ENCODE results near the gene PSMA2.

DNA sequence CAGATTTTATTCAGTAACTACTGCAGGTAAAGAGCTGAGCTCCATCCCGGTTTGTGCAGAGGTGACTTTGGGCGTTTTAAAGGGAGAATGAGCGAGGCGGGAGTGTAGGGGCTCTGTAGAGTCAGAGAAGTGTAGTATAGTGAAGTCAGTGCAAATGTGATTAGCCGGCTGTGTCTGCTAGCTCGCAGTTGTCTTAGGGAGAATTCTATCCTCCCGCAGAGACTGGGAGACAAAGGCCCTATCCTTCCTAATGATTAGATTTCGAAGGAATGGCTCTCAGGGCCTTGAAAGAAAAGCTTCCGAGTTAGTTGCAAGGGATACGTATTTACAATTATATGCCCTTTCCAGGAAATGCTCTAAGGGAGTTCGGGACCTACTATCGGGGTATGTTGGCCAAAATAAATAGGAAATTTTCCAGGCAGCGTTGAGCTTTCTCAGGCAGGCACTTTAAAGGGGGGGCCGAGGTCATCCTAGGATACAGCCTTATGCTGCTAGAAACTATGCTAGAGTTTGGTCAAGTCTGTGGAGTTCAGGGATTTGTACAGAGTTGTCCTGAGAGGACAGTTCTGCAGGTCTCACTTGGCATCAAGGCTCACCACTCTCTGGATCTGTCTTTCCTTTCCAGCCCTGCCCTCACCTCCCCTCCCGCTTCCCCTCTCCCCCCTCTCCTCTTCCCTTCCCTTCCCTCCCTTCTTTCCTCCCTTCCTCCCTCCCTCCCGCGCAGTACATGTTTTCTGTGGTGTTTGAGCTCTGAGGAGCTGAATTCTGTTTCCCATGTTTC, 1.0 kb upstream of the PSMA2 start:
- TF ChIP-seq, protein P1, sequence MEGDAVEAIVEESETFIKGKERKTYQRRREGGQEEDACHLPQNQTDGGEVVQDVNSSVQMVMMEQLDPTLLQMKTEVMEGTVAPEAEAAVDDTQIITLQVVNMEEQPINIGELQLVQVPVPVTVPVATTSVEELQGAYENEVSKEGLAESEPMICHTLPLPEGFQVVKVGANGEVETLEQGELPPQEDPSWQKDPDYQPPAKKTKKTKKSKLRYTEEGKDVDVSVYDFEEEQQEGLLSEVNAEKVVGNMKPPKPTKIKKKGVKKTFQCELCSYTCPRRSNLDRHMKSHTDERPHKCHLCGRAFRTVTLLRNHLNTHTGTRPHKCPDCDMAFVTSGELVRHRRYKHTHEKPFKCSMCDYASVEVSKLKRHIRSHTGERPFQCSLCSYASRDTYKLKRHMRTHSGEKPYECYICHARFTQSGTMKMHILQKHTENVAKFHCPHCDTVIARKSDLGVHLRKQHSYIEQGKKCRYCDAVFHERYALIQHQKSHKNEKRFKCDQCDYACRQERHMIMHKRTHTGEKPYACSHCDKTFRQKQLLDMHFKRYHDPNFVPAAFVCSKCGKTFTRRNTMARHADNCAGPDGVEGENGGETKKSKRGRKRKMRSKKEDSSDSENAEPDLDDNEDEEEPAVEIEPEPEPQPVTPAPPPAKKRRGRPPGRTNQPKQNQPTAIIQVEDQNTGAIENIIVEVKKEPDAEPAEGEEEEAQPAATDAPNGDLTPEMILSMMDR (IDR thresholded peaks at IDR 0.05; ENCODE audit: extremely low read depth in 1 of 2, insufficient read depth in 1 of 2, low read depth in 1 of 2, low read length in 2 of 2) = no peak
- peak; percentile 27 for TF ChIP-seq POLR2AphosphoS5 (IDR thresholded peaks at IDR 0.05; ENCODE audit: insufficient read depth, low read depth, low read length)
- no peak for TF ChIP-seq EZH2 (IDR thresholded peaks at IDR 0.05; ENCODE audit: borderline replicate concordance, low read depth, low read length, severe bottlenecking)
- no peak for TF ChIP-seq JUN (IDR thresholded peaks at IDR 0.05; ENCODE audit: borderline replicate concordance, insufficient read depth, insufficient read length, low read depth)
- TF ChIP-seq, protein P2, sequence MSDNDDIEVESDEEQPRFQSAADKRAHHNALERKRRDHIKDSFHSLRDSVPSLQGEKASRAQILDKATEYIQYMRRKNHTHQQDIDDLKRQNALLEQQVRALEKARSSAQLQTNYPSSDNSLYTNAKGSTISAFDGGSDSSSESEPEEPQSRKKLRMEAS (IDR thresholded peaks at IDR 0.05; ENCODE audit: insufficient read depth, insufficient read length) = no peak
